HG02840 (cell line): ENCODE data around the gene SLFN12L.
A peak's percentile ranks its signal among the peaks of the same experiment; 100 is the strongest.

Source experiments
- ATAC-seq: cut with Tn5 transposase; IDR thresholded peaks from one replicate; pipeline ENCODE4 v1.9.1; 2021; ENCODE audit warnings: mild to moderate bottlenecking, moderate library complexity, moderate number of reproducible peaks; ENCODE audit not compliant: unreplicated experiment, low FRiP score

Gene SLFN12L

GRCh38 chr17:35447499-35447898, 90.0 kb downstream of the SLFN12L start:
- no peak for ATAC-seq

- ATAC-seq = no peak
Observed at GRCh38 chr17:35438433-35438832, 99.0 kb downstream of the SLFN12L start.

GRCh38 chr17:35433075-35433894, 104.2 kb downstream of the SLFN12L start:
- no peak for ATAC-seq

GRCh38 chr17:35432176-35433074, 105.1 kb downstream of the SLFN12L start, which contains the start of gene SLFN12:
SLFN12 (minus strand) TSS chr17:35432500; CDS start chr17:35423028, 9,472 bp downstream.
- peak; percentile 66 for ATAC-seq

- no peak for ATAC-seq
Observed at GRCh38 chr17:35429702-35430101, 107.8 kb downstream of the SLFN12L start.

- ATAC-seq = no peak
Observed at GRCh38 chr17:35428229-35428628, 109.2 kb downstream of the SLFN12L start.

GRCh38 chr17:35423761-35424160, 113.7 kb downstream of the SLFN12L start:
- ATAC-seq = no peak
